NCI-H524 (cell line): ENCODE measurements around the gene CDK5RAP3.
"Not testable (repeated sequence)": the region's sequence is repeated elsewhere in the genome, so short reads cannot be mapped to it uniquely, and the experiment has no call there.

Experiments
- DNase-seq, 2 experiments: peaks; one replicate each; lab custom pipeline; 2025; lab: John Stamatoyannopoulos, UW

CDK5RAP3 gene

GRCh38 chr17:47970725-47971499 lies at the start of gene CDK5RAP3:
Gene CDK5RAP3, plus strand, starts transcription at chr17:47971113. Its CDS starts 34 bp downstream, at chr17:47971147.
- peak; percentile 100 for DNase-seq

DNA sequence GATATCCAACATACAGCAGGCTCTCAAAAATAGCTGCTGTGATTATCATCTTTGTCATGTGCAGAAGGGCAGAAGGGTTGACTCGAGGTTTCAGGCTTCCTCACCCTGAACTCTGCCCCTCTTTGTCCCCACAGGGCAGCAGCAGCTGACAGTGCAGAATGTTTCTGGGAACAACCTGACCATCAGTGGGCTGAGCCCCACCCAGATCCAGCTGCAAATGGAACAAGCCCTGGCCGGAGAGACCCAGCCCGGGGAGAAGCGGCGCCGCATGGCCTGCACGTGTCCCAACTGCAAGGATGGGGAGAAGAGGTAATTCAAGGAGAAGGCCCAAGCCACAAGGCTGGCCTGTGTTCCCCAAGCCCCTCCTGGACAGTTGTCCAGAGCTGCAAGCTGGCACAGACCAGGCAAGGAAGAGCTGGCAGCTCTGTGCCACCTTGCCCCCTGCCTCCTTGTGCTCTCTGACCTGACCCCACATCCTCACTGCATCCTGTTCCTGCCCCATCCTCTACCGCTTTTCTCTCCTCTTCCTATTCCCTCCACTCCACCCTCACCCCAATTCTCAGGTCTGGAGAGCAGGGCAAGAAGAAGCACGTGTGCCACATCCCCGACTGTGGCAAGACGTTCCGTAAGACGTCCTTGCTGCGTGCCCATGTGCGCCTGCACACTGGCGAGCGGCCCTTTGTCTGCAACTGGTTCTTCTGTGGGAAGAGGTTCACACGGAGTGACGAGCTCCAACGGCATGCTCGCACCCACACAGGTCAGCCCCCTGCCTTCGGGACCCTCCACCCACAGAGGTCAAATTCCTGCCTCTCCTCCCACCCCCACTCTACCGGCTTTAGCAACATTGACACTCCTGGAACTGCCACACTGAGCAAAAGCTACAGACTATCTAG lies 45.9 kb upstream of the CDK5RAP3 start:
- DNase-seq, result no peak

GRCh38 chr17:47925678-47925988 lies 45.3 kb upstream of the CDK5RAP3 start:
- DNase-seq, result no peak

DNA sequence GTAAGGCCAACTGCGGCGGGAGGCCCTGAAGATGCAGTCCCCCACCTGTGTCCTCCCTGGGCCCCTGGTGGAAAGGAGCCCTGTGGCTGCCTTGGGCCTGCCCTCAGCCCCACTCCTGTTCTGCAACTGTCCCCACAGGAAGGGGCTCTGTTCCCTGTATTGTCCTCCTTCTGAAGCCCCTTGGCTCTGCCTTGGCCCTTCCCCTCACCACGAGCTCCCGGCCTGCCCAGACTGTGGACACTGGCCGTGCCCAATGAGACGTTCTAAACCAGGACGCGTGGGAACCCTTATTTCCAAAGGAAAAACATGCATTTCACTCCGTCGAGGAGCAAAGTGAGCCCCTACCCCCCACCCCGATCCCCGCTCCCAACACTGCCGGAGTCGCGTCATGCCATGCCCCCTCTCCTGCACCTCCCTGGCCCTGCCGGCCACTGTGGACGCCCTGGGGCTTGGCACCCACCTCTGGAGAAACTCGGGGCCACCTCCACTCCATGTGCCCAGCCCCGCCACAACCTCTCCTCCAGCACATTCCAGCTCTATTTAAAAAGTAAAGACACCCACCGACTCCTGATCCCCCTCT lies 43.0 kb upstream of the CDK5RAP3 start:
- DNase-seq, result no peak

GRCh38 chr17:47928415-47928814 lies 42.5 kb upstream of the CDK5RAP3 start:
- no peak for DNase-seq

GRCh38 chr17:47929218-47930000 lies 41.5 kb upstream of the CDK5RAP3 start:
- no peak for DNase-seq

GRCh38 chr17:47931848-47932247 lies 39.1 kb upstream of the CDK5RAP3 start:
- DNase-seq, result no peak

GRCh38 chr17:47934856-47935255 lies 36.1 kb upstream of the CDK5RAP3 start:
- no peak for DNase-seq

DNA sequence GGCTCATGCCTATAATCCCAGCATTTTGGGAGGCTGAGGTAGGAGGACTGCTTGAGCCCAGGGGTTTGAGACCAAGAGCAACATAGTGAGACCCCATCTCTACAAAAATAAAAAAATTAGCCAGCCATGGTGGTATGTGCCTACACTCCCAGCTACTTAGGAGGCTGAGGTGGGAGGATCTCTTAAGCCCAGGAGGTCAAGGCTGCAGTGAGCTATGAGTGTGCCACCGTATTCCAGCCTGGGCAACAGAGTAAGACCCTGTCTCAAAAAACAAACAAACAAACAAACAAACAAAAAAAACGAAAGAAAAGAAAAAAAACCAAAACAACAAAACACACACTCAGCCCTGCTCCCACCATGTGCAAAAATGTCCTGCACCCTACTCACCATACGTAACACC lies 35.4 kb upstream of the CDK5RAP3 start:
- not testable (repeated sequence) for DNase-seq

DNA sequence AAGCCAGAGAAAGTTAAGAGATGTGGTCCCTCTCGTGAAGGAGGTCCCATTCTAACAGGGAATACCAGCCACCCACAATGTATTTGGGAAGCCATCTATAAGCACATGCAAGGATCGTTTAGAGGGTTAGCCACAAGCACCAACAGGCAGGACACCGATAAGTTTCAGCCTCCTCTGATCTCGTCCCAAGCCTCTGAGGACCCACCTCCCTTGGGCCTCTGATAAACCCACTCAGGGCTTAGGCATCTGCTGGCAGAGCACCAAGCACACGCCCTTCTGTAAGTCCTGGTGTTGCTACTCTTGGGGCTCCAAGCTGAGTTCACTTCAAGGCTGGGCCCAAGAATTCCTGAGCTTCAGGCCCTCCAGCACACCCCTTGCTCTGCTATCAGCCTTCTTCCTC lies 35.0 kb upstream of the CDK5RAP3 start:
- no peak for DNase-seq

DNA sequence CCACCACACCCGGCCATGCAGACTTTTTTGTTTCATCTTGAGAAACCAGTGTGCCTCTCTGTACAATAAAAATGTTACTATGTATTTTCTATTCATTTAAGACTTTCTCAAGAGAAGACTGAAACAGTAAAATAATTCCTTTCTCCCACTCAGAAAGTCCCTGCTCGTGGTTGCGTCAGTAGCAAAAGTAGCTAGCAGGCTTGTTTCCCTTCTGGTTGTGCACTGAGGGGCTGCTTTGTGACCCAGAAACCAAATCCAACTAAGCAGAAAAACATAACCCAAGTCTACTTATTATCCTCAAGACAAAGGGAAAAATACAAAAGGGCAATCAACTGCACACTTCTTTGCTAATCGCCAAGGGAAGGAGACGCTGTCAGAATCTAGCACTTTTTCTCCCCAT lies 33.0 kb upstream of the CDK5RAP3 start:
- no peak for DNase-seq

DNA sequence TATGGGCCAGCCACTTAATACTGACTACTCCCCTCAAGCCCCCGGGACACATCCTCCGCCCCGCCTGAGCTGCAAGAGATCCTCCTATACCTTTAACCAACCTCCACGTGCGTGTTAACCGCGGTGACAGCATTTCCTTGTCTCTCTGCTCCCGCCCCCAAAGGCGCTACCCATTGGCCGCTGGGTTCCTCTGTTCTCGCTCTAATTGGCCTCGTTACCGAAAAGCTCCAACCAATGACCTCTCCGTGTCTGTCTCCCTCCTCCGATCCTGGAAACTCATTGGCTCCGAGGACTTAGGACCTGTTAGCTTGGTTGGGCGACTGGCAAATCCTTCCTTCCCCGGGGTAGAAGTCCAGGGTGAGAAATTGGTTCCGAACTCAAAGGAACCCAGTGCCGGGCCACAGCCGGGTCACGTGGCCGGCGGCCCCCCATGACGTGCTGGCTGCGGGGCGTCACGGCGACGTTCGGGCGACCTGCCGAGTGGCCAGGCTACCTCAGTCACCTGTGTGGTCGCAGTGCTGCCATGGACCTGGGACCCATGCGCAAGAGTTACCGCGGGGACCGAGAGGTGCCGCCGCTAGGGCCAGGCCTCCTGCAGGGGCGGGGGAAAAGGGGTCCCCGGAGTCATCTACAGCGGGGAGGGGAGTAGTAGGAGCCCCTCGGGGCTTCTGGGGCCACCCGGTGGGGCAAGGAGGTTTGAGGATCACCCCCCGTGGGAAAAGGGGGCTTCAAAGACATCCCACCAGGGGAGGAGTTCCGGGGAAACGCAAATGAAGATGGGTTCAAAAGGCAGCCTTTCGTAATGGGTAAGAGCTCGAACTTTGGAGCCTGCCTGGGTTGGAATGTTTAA lies 29.4 kb upstream of the CDK5RAP3 start, which contains the start of gene PNPO:
PNPO (plus strand) TSS at position 326 of the 850 bp plus-strand sequence; CDS start at position 431, 105 bp downstream.
- peak; percentile 99 for DNase-seq

DNA sequence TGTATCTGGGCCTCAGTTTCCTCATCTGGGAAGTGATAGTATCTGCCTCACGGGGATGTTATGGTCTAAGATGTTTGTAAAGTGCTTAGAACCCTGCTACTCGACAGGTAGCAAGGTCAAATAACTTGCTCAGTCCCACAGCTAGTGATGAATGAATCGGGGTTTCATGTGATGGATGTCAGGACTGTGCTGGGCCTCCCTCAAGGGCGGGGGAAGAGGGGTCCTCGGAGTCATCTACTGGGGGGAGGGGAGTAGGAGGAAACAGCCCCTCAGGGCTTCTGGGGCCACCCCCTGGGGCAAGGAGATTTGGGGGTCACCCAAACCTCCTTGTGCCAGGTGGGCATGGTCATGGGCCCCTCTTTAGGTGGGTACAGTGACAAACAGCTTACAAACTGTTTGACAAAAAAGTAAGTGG lies 28.8 kb upstream of the CDK5RAP3 start:
- no peak for DNase-seq

DNA sequence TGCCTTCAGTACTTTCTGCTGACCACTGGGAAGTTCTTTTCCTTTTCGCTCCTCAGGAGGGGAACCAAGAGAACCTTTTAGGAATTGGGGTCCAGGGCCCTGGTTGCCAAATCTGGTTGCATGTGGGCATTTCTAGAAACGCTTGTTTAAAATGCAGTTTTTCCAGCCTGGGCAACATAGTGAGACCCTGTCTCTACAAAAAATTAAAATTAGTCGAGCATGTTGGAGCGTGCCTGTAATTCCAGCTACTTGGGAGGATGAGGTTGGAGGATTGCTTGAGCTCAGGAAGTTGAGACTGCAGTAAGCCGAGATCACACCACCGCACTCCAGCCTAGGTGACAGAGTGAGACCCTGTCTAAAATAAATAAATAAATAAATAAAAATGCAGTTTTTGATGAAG lies 28.3 kb upstream of the CDK5RAP3 start:
- DNase-seq, result no peak

- DNase-seq, result no peak
Observed at GRCh38 chr17:47945080-47945479, 25.8 kb upstream of the CDK5RAP3 start.

DNA sequence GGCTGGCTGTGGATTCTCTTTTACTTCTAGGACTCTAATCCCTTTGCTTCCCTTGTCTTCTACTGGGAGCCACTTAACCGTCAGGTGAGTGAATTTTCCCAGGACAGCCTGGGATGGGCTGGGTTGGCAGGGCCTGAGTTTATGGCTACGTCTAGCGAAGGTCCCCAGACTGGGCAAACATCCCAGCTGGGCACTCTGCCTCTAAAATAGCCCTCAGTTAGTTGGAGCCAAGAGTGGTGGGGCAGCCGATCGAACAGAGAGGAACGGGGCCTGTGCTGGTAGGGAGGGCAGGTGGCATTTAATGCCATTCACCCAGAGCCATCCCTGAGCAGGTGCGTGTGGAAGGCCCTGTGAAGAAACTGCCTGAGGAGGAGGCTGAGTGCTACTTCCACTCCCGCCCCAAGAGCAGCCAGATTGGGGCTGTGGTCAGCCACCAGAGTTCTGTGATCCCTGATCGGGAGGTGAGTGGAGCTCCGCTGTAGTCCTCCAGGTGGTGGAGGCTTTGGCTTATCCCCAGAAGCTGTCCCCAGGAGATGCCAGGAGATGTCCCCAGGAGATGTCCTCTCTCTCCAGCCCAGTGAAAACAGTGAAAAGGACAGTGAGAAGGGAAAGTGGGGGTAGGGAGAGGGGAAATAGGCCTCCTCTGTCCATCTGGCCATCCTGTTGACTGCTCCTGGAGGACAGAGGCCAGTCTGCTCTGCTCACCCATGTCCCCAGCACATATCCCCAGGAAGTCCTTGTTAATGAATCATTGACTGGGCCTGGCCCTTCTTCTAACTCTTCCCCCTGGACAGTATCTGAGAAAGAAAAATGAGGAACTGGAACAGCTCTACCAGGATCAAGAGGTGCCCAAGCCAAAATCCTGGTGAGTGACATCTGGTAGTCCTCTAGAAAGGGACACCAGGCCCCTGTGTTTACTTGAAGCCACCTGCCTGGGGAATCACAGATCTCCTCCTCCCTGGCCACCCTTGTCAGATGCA lies 25.1 kb upstream of the CDK5RAP3 start:
- no peak for DNase-seq

DNA sequence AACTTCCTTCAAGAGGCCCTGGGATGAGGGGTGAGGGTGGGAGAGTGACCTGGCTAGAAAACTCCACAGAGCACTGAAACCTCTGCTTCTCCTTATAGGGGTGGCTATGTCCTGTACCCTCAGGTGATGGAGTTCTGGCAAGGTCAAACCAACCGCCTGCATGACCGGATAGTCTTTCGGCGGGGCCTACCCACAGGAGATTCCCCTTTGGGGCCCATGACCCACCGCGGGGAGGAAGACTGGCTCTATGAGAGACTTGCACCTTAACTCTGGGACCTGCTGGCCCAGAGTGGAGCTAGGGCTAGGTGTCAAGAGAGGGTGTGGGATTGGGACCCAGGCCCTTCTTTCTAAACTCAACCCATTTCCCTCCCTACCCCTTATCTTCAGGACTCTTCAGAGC lies 24.4 kb upstream of the CDK5RAP3 start:
- DNase-seq, result no peak

DNA sequence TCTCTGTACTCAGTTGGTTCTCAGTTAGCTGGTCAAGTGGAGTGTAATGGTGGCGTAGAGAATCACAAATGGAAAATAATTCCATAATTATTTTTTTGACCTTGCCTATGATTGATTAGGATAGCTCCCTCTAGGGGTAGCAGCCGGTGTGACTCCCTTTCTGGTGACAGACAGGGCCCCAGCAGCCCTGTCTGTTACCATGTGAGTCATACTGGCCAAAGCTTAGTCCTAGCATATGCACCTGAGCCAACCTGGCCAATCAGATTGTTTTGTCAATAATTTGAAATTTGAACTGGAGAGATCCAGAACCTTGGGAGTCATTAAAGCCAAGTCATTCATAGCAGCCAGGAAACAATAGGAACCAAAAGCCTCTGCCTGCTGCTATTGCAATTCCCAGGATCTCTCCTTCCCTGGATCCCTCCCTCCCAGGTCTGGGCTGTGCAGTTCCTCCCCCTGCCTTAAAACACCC lies 23.9 kb upstream of the CDK5RAP3 start:
- peak; percentile 21 to 73 for DNase-seq

DNA sequence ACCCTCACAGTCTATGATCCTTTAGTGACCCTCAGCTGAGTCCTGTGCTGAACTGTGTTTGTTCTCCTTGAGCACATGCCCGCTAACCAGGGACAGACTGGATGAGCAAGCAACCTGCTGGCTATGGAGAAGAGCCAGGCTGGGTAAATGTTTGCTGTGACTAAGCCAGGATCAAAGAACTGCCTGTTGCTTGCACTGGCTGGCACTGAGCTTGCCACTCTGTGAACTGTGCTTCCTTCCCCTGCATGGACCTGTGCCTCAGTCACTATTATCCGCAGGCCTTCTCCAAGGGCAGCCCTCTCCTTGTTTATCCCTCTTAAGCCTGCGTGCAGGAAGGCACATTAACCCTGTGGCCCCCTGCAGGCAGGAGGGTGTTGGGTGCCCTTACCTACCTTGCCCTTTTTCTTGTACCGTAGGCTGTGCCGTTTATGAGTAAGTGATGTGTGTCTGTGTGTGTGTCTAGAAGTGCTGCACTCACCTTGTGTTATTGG lies 22.2 kb upstream of the CDK5RAP3 start:
- DNase-seq, result peak in 1 of 2 experiments; percentile 19
